Right atrium auricular region (tissue), 2 donors: Measurements from ENCODE around the gene CHPT1. TPM values are rescaled to one million over a fixed set of nuclear protein-coding genes. Genes with fewer than 3 reads are reported as not detected.
A peak's percentile ranks its signal among the peaks of the same experiment; 100 is the strongest.

Source experiments
- DNase-seq: peaks from one replicate; pipeline ENCODE4 v3.0.0-alpha.2; 2019; ENCODE audit warnings: low spot score
- H3K27ac ChIP-seq, 2 donors: fragments of 200-600 bp; sonication (generic); 1 replicate in 1 of 2; 2 replicates in 1 of 2; pipeline ENCODE4 v1.5.1; 2016 to 2019
- H3K27me3 ChIP-seq, 2 donors: fragments of 200-600 bp; sonication (generic); one replicate each; pipeline versions ENCODE4 v1.5.1 to v1.6.0; 2017 to 2019
- H3K36me3 ChIP-seq: fragments of 200-600 bp; sonication (generic); one replicate; pipeline ENCODE4 v1.5.1; 2016
- H3K4me1 ChIP-seq, 2 donors: fragments of 200-600 bp; sonication (generic); one replicate each; pipeline versions ENCODE4 v1.5.1 to v1.6.0; 2017 to 2019
- H3K4me3 ChIP-seq, 2 donors: fragments of 200-600 bp; sonication (generic); 1 replicate in 1 of 2; 2 replicates in 1 of 2; pipeline ENCODE4 v1.5.1; 2017 to 2019; ENCODE audit warnings: mild to moderate bottlenecking in 1 of 2, moderate library complexity in 1 of 2
- H3K9me3 ChIP-seq, 2 donors: fragments of 200-600 bp; sonication (generic); one replicate each; pipeline ENCODE4 v1.5.1; 2019
- total RNA-seq, 2 donors: library from RNA; depleted of rRNA; stranded (reverse); fragments of >200 nt; gene quantifications; one replicate each; pipeline ENCODE4 v1.1.0, GENCODE V29; 2016
- TF ChIP-seq, protein P1 (sequence below), 2 donors: fragments of 200-600 bp; sonication (generic); IDR thresholded peaks; one replicate each; pipeline ENCODE4 v1.5.1; 2019; ENCODE audit warnings: antibody characterized with exemption in 2 of 2

CHPT1 gene
- total RNA-seq, 2 donors from 2014 or later, result 97.9 to 137 TPM

DNA sequence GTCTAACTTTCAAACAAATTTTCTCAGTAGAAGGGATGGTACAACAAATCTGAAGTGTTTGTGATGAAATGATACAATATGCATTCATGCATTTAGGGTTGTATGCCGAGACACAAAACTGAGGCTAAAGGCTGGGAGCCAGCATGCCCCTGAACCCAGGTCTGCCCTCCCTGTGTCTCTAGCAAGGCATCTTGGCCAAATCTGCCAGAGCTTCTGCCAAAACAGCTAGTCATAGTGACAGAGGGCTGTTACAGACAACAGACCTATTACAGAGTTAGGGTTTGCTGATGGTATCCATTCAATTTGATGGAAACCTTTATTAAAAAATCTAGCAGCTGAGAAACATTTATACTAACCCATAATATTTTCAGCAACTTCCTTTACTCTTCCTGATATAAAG is 11.3 kb upstream of the CHPT1 start:
- Histone ChIP-seq H3K36me3 (no peaks in the 10 kb centered on the region), H3K27ac (peak overlapping the region in 1 of 2 donors; percentile 14), H3K4me3 (no peak overlapping the region), H3K9me3 (no peaks in the 10 kb centered on the region), H3K4me1 (no peaks in the 10 kb centered on the region), H3K27me3 (no peaks in the 10 kb centered on the region)
- DNase-seq, result no peak
- TF ChIP-seq, protein P1, sequence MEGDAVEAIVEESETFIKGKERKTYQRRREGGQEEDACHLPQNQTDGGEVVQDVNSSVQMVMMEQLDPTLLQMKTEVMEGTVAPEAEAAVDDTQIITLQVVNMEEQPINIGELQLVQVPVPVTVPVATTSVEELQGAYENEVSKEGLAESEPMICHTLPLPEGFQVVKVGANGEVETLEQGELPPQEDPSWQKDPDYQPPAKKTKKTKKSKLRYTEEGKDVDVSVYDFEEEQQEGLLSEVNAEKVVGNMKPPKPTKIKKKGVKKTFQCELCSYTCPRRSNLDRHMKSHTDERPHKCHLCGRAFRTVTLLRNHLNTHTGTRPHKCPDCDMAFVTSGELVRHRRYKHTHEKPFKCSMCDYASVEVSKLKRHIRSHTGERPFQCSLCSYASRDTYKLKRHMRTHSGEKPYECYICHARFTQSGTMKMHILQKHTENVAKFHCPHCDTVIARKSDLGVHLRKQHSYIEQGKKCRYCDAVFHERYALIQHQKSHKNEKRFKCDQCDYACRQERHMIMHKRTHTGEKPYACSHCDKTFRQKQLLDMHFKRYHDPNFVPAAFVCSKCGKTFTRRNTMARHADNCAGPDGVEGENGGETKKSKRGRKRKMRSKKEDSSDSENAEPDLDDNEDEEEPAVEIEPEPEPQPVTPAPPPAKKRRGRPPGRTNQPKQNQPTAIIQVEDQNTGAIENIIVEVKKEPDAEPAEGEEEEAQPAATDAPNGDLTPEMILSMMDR (IDR thresholded peaks at IDR 0.05), result no peak

DNA sequence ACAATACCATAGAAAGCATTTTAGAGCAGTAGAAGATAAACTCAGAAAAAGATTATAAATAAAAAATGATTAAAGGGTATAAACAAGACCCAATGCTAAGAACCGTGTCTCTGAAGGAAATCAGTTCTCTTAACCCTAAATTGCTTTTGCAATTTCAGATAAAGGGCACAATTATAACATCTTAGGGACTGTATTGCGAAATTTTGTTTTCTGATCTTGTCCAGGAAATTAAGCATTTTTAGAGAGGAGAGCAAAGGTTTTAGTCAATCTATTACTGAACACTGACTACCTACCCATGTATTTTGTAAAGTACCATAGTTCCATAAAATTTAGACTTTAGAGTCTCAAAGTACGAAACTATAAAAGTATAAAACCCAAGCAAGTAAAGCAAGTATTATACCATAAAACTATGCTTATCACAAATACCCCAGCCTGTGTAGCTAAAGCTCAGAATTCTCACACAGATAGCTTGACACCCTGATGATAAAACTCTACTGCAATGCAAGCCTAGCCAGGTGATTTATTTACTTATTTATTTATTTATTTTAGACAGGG is 6.8 kb upstream of the CHPT1 start:
- Histone ChIP-seq H3K27me3 (no peaks in the 10 kb centered on the region), H3K27ac (no peak overlapping the region), H3K36me3 (no peaks in the 10 kb centered on the region), H3K4me1 (no peaks in the 10 kb centered on the region), H3K4me3 (no peak overlapping the region), H3K9me3 (peaks cover 0 to 4% of the 10 kb centered on the region in 2 donors)
- TF ChIP-seq, protein P1 (IDR thresholded peaks at IDR 0.05), result no peak
- DNase-seq, result no peak

DNA sequence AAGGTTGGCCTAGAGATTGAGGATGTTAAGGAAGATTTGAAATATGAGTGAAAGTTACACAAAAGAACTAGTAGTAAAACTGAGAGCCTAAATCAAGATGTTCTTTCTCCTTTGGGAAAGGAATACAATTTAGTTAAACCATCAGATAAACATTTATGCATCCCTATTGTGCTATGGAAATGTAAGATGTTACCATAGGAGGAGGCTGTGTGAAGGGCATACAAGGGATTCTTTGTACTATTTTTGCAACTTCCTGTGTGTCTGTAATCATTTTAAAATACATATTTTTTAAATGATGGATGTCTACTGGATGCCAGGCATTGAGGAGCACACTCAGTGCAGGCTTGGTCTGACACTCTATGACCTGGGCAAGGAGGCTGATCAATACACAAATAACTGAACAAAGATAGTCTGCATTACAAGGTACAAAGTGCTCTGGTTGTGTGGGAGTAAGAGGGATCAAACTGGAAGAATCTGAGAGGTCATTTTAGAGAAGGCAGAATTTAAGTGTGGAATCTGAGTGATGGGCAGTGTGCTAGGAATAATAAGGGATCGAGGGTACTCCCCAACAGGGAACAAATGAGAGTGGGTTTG is 5.8 kb upstream of the CHPT1 start:
- Histone ChIP-seq H3K4me3 (no peak overlapping the region), H3K27ac (no peak overlapping the region), H3K9me3 (peaks cover 0 to 4% of the 10 kb centered on the region in 2 donors), H3K27me3 (no peaks in the 10 kb centered on the region), H3K36me3 (no peaks in the 10 kb centered on the region), H3K4me1 (peaks cover 0 to 5% of the 10 kb centered on the region in 2 donors)
- DNase-seq, result no peak
- TF ChIP-seq, protein P1 (IDR thresholded peaks at IDR 0.05), result no peak

- TF ChIP-seq, protein P1 (IDR thresholded peaks at IDR 0.05), result no peak
- H3K4me1 ChIP-seq, result peaks cover 0 to 10% of the 10 kb centered on the region in 2 donors
- DNase-seq, result no peak
- H3K9me3 ChIP-seq, result peaks cover 0 to 4% of the 10 kb centered on the region in 2 donors
- H3K36me3 ChIP-seq, result no peaks in the 10 kb centered on the region
- no peak overlapping the region for H3K27ac ChIP-seq
- H3K27me3 ChIP-seq, result no peaks in the 10 kb centered on the region
- no peak overlapping the region for H3K4me3 ChIP-seq
These were observed 3.1 kb upstream of the CHPT1 start for GRCh38 chr12:101694297-101694848.

- TF ChIP-seq, protein P1 (IDR thresholded peaks at IDR 0.05), result no peak
- Histone ChIP-seq H3K4me3 (no peak overlapping the region), H3K27me3 (no peaks in the 10 kb centered on the region), H3K4me1 (peaks cover 0 to 10% of the 10 kb centered on the region in 2 donors), H3K27ac (peak overlapping the region in 1 of 2 donors; percentile 94), H3K9me3 (peaks cover 0 to 4% of the 10 kb centered on the region in 2 donors), H3K36me3 (no peaks in the 10 kb centered on the region)
- DNase-seq, result no peak
These were observed 2.5 kb upstream of the CHPT1 start for GRCh38 chr12:101694986-101695385.
